OCI-LY1 (cell line): Measurements from ENCODE around the gene CNTN5.

Experiments used
- EZH2 ChIP-seq: fragments of 200-600 bp; sonication (generic), shearing (Covaris generic); IDR thresholded peaks from 2 replicates; pipeline ENCODE4 v1.8.0; 2017; ENCODE audit warnings: borderline replicate concordance, mixed run types, mild to moderate bottlenecking, antibody characterized with exemption, low read length, moderate library complexity, mixed read lengths
- TF ChIP-seq, protein P1 (sequence below): fragments of 200-600 bp; sonication (generic), shearing (Covaris generic); IDR thresholded peaks from 2 replicates; pipeline ENCODE4 v1.5.1; 2017; ENCODE audit warnings: mild to moderate bottlenecking, antibody characterized with exemption, low read length, moderate library complexity, mixed read lengths

DNA sequence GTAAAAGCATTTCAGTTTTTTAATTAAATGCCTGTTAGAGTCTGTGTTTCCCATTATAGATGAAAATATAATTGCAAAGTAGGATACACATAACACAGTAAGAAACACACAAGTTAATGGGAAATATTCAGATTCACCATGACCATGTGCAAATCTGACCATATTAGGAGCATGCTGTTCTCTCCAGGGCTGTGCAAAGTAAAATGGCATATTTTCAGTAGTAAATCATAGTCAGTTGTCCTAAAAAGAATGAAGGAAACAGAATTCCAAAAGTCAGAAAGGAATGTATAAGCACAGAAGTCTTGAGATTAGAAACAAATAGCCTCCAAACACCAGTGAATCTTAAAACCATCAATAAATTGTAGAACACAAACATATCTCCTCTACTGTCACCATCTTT, 44.4 kb downstream of the CNTN5 start:
- TF ChIP-seq, protein P1, sequence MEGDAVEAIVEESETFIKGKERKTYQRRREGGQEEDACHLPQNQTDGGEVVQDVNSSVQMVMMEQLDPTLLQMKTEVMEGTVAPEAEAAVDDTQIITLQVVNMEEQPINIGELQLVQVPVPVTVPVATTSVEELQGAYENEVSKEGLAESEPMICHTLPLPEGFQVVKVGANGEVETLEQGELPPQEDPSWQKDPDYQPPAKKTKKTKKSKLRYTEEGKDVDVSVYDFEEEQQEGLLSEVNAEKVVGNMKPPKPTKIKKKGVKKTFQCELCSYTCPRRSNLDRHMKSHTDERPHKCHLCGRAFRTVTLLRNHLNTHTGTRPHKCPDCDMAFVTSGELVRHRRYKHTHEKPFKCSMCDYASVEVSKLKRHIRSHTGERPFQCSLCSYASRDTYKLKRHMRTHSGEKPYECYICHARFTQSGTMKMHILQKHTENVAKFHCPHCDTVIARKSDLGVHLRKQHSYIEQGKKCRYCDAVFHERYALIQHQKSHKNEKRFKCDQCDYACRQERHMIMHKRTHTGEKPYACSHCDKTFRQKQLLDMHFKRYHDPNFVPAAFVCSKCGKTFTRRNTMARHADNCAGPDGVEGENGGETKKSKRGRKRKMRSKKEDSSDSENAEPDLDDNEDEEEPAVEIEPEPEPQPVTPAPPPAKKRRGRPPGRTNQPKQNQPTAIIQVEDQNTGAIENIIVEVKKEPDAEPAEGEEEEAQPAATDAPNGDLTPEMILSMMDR: no peak
- TF ChIP-seq EZH2: no peak
